ENCODE measurements around the gene PCTP.

Gene PCTP

GRCh38 chr17:55742272-55743102, 8.4 kb upstream of the PCTP start:
- Histone ChIP-seq H3K4me3 (ENCODE audit: low read depth in 1 of 2, low read length in 2 of 2) (no peak overlapping the region), H3K36me3 (ENCODE audit: control insufficient read depth in 1 of 2, insufficient read depth in 2 of 2, low read length in 2 of 2) (no peaks in the 10 kb centered on the region), H3K27me3 (ENCODE audit: low read depth, low read length) (no peaks in the 10 kb centered on the region), H3K4me1 (ENCODE audit: control insufficient read depth in 1 of 2, insufficient read depth in 2 of 2, low read length in 2 of 2) (no peaks in the 10 kb centered on the region), H3K27ac (ENCODE audit: low read length) (no peak overlapping the region), H3K9me3 (ENCODE audit: control insufficient read depth in 1 of 2, low read length in 2 of 2) (no peaks in the 10 kb centered on the region)

- Histone ChIP-seq H3K4me1 (ENCODE audit: control insufficient read depth in 1 of 2, insufficient read depth in 2 of 2, low read length in 2 of 2) (no peaks in the 10 kb centered on the region), H3K36me3 (ENCODE audit: control insufficient read depth in 1 of 2, insufficient read depth in 2 of 2, low read length in 2 of 2) (no peaks in the 10 kb centered on the region), H3K27ac (ENCODE audit: low read length) (no peak overlapping the region), H3K27me3 (ENCODE audit: low read depth, low read length) (no peaks in the 10 kb centered on the region), H3K9me3 (ENCODE audit: control insufficient read depth in 1 of 2, low read length in 2 of 2) (no peaks in the 10 kb centered on the region), H3K4me3 (ENCODE audit: low read depth in 1 of 2, low read length in 2 of 2) (no peak overlapping the region)
These were observed 7.7 kb upstream of the PCTP start for GRCh38 chr17:55743103-55743679.

- Histone ChIP-seq H3K4me3 (ENCODE audit: low read depth in 1 of 2, low read length in 2 of 2) (no peak overlapping the region), H3K27me3 (ENCODE audit: low read depth, low read length) (no peaks in the 10 kb centered on the region), H3K9me3 (ENCODE audit: control insufficient read depth in 1 of 2, low read length in 2 of 2) (no peaks in the 10 kb centered on the region), H3K27ac (ENCODE audit: low read length) (no peak overlapping the region), H3K36me3 (ENCODE audit: control insufficient read depth in 1 of 2, insufficient read depth in 2 of 2, low read length in 2 of 2) (no peaks in the 10 kb centered on the region), H3K4me1 (ENCODE audit: control insufficient read depth in 1 of 2, insufficient read depth in 2 of 2, low read length in 2 of 2) (no peaks in the 10 kb centered on the region)
These were observed 5.6 kb upstream of the PCTP start for GRCh38 chr17:55745258-55745657.

GRCh38 chr17:55746466-55746865, 4.4 kb upstream of the PCTP start:
- Histone ChIP-seq H3K27me3 (ENCODE audit: low read depth, low read length) (no peaks in the 10 kb centered on the region), H3K4me1 (ENCODE audit: control insufficient read depth in 1 of 2, insufficient read depth in 2 of 2, low read length in 2 of 2) (no peaks in the 10 kb centered on the region)

DNA sequence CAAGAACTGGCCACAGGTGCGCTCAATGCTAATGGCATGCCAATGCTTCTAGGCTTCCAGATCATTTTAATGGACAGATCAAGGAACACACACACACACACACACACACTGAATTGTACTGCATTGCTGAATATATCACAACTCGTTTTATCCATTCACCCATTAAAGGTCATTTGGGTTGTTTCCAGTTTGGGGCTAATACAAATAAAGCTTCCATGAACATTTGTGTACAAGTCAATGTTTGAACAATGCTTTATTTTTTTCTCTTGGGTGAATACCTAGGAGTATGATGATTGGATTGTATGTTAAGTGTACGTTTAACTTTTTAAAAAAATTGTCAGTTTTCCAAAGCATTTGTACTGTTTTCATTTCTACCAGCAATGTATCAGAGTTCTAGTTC, 3.6 kb upstream of the PCTP start:
- no peak overlapping the region for H3K4me3 ChIP-seq (ENCODE audit: low read depth in 1 of 2, low read length in 2 of 2)
- no peaks in the 10 kb centered on the region for H3K9me3 ChIP-seq (ENCODE audit: control insufficient read depth in 1 of 2, low read length in 2 of 2)
- H3K27me3 ChIP-seq (ENCODE audit: low read depth, low read length), result no peaks in the 10 kb centered on the region
- no peaks in the 10 kb centered on the region for H3K36me3 ChIP-seq (ENCODE audit: control insufficient read depth in 1 of 2, insufficient read depth in 2 of 2, low read length in 2 of 2)
- no peak overlapping the region for H3K27ac ChIP-seq (ENCODE audit: low read length)
- peaks cover 0 to 7% of the 10 kb centered on the region in 2 donors for H3K4me1 ChIP-seq (ENCODE audit: control insufficient read depth in 1 of 2, insufficient read depth in 2 of 2, low read length in 2 of 2)

More at GRCh38 chr17:55746466-55746865, 4.4 kb upstream of the PCTP start:
- Histone ChIP-seq H3K36me3 (ENCODE audit: control insufficient read depth in 1 of 2, insufficient read depth in 2 of 2, low read length in 2 of 2) (no peaks in the 10 kb centered on the region), H3K9me3 (ENCODE audit: control insufficient read depth in 1 of 2, low read length in 2 of 2) (no peaks in the 10 kb centered on the region), H3K4me3 (ENCODE audit: low read depth in 1 of 2, low read length in 2 of 2) (no peak overlapping the region), H3K27ac (ENCODE audit: low read length) (no peak overlapping the region)

DNA sequence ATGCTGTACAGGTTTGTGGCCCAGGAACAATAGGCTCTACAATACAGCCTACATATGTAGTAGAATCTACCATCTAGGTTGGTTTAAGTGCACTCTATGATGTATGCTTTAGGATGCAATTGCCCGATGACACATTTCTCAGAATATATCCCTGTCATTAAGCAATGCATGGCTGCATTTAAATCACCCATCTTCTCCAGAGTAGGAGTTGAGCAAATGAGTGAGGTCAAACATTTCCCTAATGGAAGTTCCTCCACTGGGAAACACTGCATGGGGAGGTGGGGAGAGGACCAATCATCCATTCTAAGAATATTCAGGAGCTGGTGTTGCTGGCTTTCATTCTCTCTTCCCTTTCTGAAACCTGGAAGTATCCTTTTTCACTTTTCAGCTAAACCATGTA, 2.0 kb upstream of the PCTP start:
- Histone ChIP-seq H3K27me3 (ENCODE audit: low read depth, low read length) (no peaks in the 10 kb centered on the region), H3K36me3 (ENCODE audit: control insufficient read depth in 1 of 2, insufficient read depth in 2 of 2, low read length in 2 of 2) (no peaks in the 10 kb centered on the region), H3K4me1 (ENCODE audit: control insufficient read depth in 1 of 2, insufficient read depth in 2 of 2, low read length in 2 of 2) (peaks cover 0 to 20% of the 10 kb centered on the region in 2 donors), H3K27ac (ENCODE audit: low read length) (no peak overlapping the region), H3K9me3 (ENCODE audit: control insufficient read depth in 1 of 2, low read length in 2 of 2) (no peaks in the 10 kb centered on the region), H3K4me3 (ENCODE audit: low read depth in 1 of 2, low read length in 2 of 2) (no peak overlapping the region)

DNA sequence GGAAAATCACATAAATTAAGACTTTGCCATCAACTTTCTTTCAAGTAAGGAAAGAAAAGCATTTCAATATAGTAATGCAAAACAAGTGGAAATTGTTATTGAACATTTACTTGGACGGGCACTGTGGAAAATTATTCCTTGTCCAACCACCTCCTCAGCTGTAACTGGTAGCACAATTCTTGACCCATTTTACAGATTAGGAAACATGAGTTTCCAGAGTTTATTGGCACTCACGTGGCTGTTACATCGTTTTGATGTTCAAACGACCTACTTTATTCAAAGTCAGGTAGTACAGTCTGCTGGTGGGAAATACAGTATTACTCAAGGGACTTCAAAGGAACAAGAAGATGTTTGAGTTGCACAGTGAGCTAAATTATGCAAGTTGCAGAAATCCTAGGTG, 866 bp upstream of the PCTP start:
- no peaks in the 10 kb centered on the region for H3K27me3 ChIP-seq (ENCODE audit: low read depth, low read length)
- H3K4me3 ChIP-seq (ENCODE audit: low read depth in 1 of 2, low read length in 2 of 2), result no peak overlapping the region
- H3K27ac ChIP-seq (ENCODE audit: low read length), result no peak overlapping the region
- H3K36me3 ChIP-seq (ENCODE audit: control insufficient read depth in 1 of 2, insufficient read depth in 2 of 2, low read length in 2 of 2), result no peaks in the 10 kb centered on the region
- no peaks in the 10 kb centered on the region for H3K9me3 ChIP-seq (ENCODE audit: control insufficient read depth in 1 of 2, low read length in 2 of 2)
- H3K4me1 ChIP-seq (ENCODE audit: control insufficient read depth in 1 of 2, insufficient read depth in 2 of 2, low read length in 2 of 2), result peaks cover 0 to 20% of the 10 kb centered on the region in 2 donors

DNA sequence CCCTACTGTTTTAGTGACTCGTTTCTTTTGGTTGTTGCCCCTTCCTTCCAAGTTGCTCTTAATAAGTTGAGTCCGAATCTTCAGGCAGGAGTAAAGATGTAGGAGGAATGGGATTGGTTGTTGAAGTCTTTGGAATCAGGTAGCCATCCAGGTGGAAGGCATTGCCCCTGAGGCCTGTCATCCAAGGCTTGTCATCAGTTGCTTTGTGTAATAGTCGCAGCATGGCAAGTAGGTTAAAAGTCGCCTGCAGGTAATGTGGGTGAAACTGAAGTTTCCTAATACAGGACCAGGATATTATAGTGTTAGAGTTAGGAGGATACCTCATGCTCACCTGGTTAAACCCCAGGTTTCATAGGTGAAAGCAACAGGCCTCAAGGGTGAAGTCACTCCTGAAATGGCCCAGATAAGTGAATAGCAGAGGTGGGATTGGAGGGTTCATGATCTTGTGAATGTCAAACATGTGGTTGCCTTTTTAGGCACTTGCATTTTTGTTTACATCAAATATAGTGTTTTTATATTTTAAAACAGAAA, 934 bp downstream of the PCTP start:
- Histone ChIP-seq H3K27ac (ENCODE audit: low read length) (peak overlapping the region; percentile 25), H3K9me3 (ENCODE audit: control insufficient read depth in 1 of 2, low read length in 2 of 2) (no peaks in the 10 kb centered on the region), H3K36me3 (ENCODE audit: control insufficient read depth in 1 of 2, insufficient read depth in 2 of 2, low read length in 2 of 2) (no peaks in the 10 kb centered on the region), H3K27me3 (ENCODE audit: low read depth, low read length) (no peaks in the 10 kb centered on the region), H3K4me1 (ENCODE audit: control insufficient read depth in 1 of 2, insufficient read depth in 2 of 2, low read length in 2 of 2) (peaks cover 0 to 27% of the 10 kb centered on the region in 2 donors), H3K4me3 (ENCODE audit: low read depth in 1 of 2, low read length in 2 of 2) (peak overlapping the region; percentile 77 to 85)

DNA sequence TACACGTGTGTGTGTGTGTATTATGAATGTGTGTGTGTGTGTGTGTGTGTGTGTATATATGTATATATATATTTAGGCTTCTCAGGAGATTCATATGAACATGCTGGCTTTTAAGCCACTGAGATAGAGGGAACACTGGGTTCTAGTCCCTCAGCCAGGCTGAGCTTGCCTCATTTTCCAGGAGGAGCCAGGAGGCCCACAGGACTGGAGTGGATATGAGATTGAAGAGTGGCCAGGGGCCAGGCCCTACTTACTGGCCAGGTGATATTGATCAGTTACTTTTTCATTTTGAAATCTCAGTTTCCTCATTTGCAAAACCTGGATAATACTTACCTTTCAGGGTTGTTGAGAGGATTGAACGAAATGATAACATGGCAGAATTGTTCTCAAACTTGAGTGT, 5.8 kb downstream of the PCTP start:
- peaks cover 10 to 56% of the 10 kb centered on the region in 2 donors for H3K4me1 ChIP-seq (ENCODE audit: control insufficient read depth in 1 of 2, insufficient read depth in 2 of 2, low read length in 2 of 2)

DNA sequence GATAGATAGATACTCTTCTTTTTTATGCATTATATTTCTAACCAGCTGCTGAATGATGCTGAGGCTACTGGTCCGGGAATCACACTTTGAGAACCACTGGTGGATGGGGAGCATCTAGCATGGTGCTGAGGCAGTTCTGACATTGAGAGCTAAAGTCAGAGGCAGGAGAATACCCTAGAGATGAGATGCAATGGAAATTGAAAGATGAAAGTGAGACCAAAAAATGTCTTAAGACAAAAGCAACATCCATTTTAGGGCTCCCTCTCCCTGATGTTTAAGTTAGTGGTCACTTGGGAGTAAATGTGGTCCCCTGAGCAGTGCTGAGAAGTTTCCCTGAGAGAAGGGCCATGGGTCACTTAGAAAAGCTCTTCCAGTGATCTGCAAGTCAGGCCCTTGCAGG, 6.8 kb downstream of the PCTP start:
- peaks cover 10 to 46% of the 10 kb centered on the region in 2 donors for H3K4me1 ChIP-seq (ENCODE audit: control insufficient read depth in 1 of 2, insufficient read depth in 2 of 2, low read length in 2 of 2)
- H3K27ac ChIP-seq (ENCODE audit: low read length), result no peak overlapping the region

More for the DNA sequence above, 5.8 kb downstream of the PCTP start:
- Histone ChIP-seq H3K27ac (ENCODE audit: low read length) (no peak overlapping the region), H3K36me3 (ENCODE audit: control insufficient read depth in 1 of 2, insufficient read depth in 2 of 2, low read length in 2 of 2) (no peaks in the 10 kb centered on the region), H3K27me3 (ENCODE audit: low read depth, low read length) (no peaks in the 10 kb centered on the region), H3K4me3 (ENCODE audit: low read depth in 1 of 2, low read length in 2 of 2) (no peak overlapping the region), H3K9me3 (ENCODE audit: control insufficient read depth in 1 of 2, low read length in 2 of 2) (no peaks in the 10 kb centered on the region)

DNA sequence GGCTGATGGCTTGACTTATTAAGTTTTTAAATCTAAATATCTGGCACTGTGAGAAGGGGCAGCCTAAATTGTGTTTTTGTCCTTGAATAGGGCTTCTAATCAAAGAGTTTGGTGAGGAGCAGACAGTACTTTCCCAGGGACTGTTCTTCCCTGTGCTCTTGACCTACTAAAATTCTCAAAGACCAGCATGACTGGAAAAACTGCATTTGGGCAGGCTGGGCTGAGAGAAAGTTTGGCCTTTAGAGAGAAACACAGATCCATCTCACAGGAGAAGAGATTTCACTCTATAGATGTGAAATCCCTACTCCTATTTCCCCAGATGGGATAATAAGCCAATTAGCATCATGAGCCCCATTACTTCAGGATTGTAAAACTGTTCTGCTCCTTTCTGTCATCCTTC, 7.3 kb downstream of the PCTP start:
- H3K9me3 ChIP-seq (ENCODE audit: control insufficient read depth in 1 of 2, low read length in 2 of 2), result no peaks in the 10 kb centered on the region
- no peak overlapping the region for H3K27ac ChIP-seq (ENCODE audit: low read length)
- no peaks in the 10 kb centered on the region for H3K36me3 ChIP-seq (ENCODE audit: control insufficient read depth in 1 of 2, insufficient read depth in 2 of 2, low read length in 2 of 2)
- H3K27me3 ChIP-seq (ENCODE audit: low read depth, low read length), result no peaks in the 10 kb centered on the region
- H3K4me3 ChIP-seq (ENCODE audit: low read depth in 1 of 2, low read length in 2 of 2), result no peak overlapping the region
- H3K4me1 ChIP-seq (ENCODE audit: control insufficient read depth in 1 of 2, insufficient read depth in 2 of 2, low read length in 2 of 2), result peaks cover 10 to 41% of the 10 kb centered on the region in 2 donors

More for the DNA sequence above, 6.8 kb downstream of the PCTP start:
- H3K36me3 ChIP-seq (ENCODE audit: control insufficient read depth in 1 of 2, insufficient read depth in 2 of 2, low read length in 2 of 2), result no peaks in the 10 kb centered on the region
- no peaks in the 10 kb centered on the region for H3K9me3 ChIP-seq (ENCODE audit: control insufficient read depth in 1 of 2, low read length in 2 of 2)
- no peaks in the 10 kb centered on the region for H3K27me3 ChIP-seq (ENCODE audit: low read depth, low read length)
- no peak overlapping the region for H3K4me3 ChIP-seq (ENCODE audit: low read depth in 1 of 2, low read length in 2 of 2)

Data from muscle layer of duodenum (tissue), 2 donors.